Ovary (tissue), 3 donors: ENCODE measurements around the gene ROBO1.

ENCODE experiments used
- CTCF ChIP-seq, 3 donors: fragments of 450-650 bp in 2 of 3; fragments of 200-600 bp in 1 of 3; IDR thresholded peaks; one replicate each; pipeline versions ENCODE4 v1.5.1 to v1.8.0; 2016 to 2022; ENCODE audit warnings: antibody characterized with exemption in 3 of 3, mild to moderate bottlenecking in 1 of 3
- EP300 ChIP-seq: sonication (generic); formaldehyde crosslinking; IDR thresholded peaks from one replicate; pipeline ENCODE4 v1.6.1; 2017; ENCODE audit warnings: antibody characterized with exemption
- POLR2A ChIP-seq: fragments of 450-650 bp; IDR thresholded peaks from one replicate; pipeline ENCODE4 v1.6.1; 2017; ENCODE audit warnings: antibody characterized with exemption, mild to moderate bottlenecking, moderate library complexity
- donor health status: DM: no; HTN: no; CAD: no.

DNA sequence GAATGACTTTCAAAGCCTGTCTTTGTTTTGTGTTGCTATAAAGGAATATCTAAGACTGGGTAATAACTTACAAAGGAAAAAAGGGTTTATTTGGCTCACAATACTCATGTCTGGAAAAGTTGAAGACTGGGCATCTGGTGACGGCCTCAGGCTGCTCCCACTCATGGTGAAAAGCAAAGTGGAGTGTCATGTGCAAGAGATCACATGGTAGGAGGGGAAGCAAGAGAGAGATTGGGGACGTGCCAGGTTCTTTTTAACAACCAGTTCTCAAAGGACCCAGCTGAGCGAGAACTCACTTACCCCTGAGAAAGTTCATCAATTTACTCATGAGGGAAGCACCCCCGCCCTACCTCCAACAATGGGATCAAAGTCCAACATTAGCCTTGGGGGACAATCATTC lies 929.4 kb downstream of the ROBO1 start:
- TF ChIP-seq EP300, result no peak
- no peak for TF ChIP-seq CTCF (IDR thresholded peaks at IDR 0.05)
- TF ChIP-seq POLR2A, result no peak
